Breast epithelium (tissue), 4 donors: Measurements from ENCODE around the gene ELF4. TPM values are rescaled to one million over a fixed set of nuclear protein-coding genes. Genes with fewer than 3 reads are reported as not detected.
"Not testable (repeated sequence)": the region's sequence is repeated elsewhere in the genome, so short reads cannot be mapped to it uniquely, and the experiment has no call there.

Source experiments
- DNase-seq, 2 donors: peaks; one replicate each; pipeline ENCODE4 v3.0.0-alpha.2; 2019; ENCODE audit warnings: low spot score in 2 of 2
- H3K27ac ChIP-seq, 2 donors: fragments of 200-600 bp; sonication (generic) in 1 of 2; one replicate each; pipeline ENCODE4 v1.5.1; 2016 to 2019; ENCODE audit warnings: mild to moderate bottlenecking in 1 of 2
- H3K27me3 ChIP-seq, 2 donors: fragments of 200-600 bp; sonication (generic) in 1 of 2; one replicate each; pipeline versions ENCODE4 v1.5.1 to v1.6.0; 2017 to 2019; ENCODE audit warnings: control low read depth in 1 of 2, mild to moderate bottlenecking in 1 of 2
- H3K36me3 ChIP-seq: fragments of 200-600 bp; one replicate; pipeline ENCODE4 v1.5.1; 2019
- H3K4me1 ChIP-seq, 2 donors: fragments of 200-600 bp; sonication (generic); one replicate each; pipeline ENCODE4 v1.5.1; 2016 to 2019; ENCODE audit warnings: control low read depth in 1 of 2
- H3K4me3 ChIP-seq, 3 donors: fragments of 200-600 bp; sonication (generic); 1 replicate in 2 of 3; 2 replicates in 1 of 3; pipeline ENCODE4 v1.5.1; 2016 to 2019; ENCODE audit warnings: mild to moderate bottlenecking in 3 of 3, moderate library complexity in 2 of 3
- H3K9me3 ChIP-seq, 2 donors: fragments of 200-600 bp; sonication (generic) in 1 of 2; one replicate each; pipeline ENCODE4 v1.5.1; 2016 to 2019; ENCODE audit warnings: control low read depth in 1 of 2
- POLR2A ChIP-seq: fragments of 450-650 bp; IDR thresholded peaks from one replicate; pipeline ENCODE4 v1.6.1; 2016; ENCODE audit warnings: antibody characterized with exemption, mild to moderate bottlenecking, moderate library complexity
- POLR2AphosphoS5 ChIP-seq, 3 donors: sonication (generic); formaldehyde crosslinking; IDR thresholded peaks; one replicate each; pipeline ENCODE4 v1.6.1; 2017; ENCODE audit warnings: antibody characterized with exemption in 3 of 3
- intact Hi-C: fragments of 100-400 bp; cut with DNase I; formaldehyde crosslinking; loops from one replicate; pipeline ENCODE4 v1.15.1; 2023; ENCODE audit warnings: low total_unique reads
- total RNA-seq, 3 donors: library from RNA; depleted of rRNA; stranded (reverse); fragments of >200 nt; gene quantifications; one replicate each; pipeline ENCODE4 v1.1.0, GENCODE V29; 2016
- TF ChIP-seq, protein P1 (sequence below), 3 donors: fragments of 450-650 bp; IDR thresholded peaks; one replicate each; pipeline ENCODE4 v1.5.1; 2016 to 2017; ENCODE audit warnings: antibody characterized with exemption in 3 of 3, mild to moderate bottlenecking in 3 of 3, moderate library complexity in 3 of 3

Gene ELF4
- total RNA-seq, 3 donors from 2014 or later: 5.3 to 10.7 (median 9.2) TPM

- DNase-seq: no peak
- Histone ChIP-seq H3K27ac (peak overlapping the region; percentile 60 to 83), H3K4me1 (no peaks in the 10 kb centered on the region)
These were observed 10.0 kb upstream of the ELF4 start for GRCh38 chrX:130120321-130120731.

GRCh38 chrX:130119312-130119898 is 9.1 kb upstream of the ELF4 start:
- intact Hi-C loops: no loop called here
- DNase-seq: no peak
- H3K4me3 ChIP-seq: peak overlapping the region in 1 of 3 donors; percentile 35

More at GRCh38 chrX:130120321-130120731, 10.0 kb upstream of the ELF4 start:
- Histone ChIP-seq H3K36me3 (no peaks in the 10 kb centered on the region), H3K9me3 (no peaks in the 10 kb centered on the region), H3K27me3 (peaks cover 0 to 30% of the 10 kb centered on the region in 2 donors), H3K4me3 (peak overlapping the region; percentile 35 to 63 (median 45))
- intact Hi-C loops: no loop called here
- TF ChIP-seq POLR2AphosphoS5 (IDR thresholded peaks at IDR 0.05) (no peak), POLR2A (no peak)
- TF ChIP-seq, protein P1, sequence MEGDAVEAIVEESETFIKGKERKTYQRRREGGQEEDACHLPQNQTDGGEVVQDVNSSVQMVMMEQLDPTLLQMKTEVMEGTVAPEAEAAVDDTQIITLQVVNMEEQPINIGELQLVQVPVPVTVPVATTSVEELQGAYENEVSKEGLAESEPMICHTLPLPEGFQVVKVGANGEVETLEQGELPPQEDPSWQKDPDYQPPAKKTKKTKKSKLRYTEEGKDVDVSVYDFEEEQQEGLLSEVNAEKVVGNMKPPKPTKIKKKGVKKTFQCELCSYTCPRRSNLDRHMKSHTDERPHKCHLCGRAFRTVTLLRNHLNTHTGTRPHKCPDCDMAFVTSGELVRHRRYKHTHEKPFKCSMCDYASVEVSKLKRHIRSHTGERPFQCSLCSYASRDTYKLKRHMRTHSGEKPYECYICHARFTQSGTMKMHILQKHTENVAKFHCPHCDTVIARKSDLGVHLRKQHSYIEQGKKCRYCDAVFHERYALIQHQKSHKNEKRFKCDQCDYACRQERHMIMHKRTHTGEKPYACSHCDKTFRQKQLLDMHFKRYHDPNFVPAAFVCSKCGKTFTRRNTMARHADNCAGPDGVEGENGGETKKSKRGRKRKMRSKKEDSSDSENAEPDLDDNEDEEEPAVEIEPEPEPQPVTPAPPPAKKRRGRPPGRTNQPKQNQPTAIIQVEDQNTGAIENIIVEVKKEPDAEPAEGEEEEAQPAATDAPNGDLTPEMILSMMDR (IDR thresholded peaks at IDR 0.05): no peak

DNA sequence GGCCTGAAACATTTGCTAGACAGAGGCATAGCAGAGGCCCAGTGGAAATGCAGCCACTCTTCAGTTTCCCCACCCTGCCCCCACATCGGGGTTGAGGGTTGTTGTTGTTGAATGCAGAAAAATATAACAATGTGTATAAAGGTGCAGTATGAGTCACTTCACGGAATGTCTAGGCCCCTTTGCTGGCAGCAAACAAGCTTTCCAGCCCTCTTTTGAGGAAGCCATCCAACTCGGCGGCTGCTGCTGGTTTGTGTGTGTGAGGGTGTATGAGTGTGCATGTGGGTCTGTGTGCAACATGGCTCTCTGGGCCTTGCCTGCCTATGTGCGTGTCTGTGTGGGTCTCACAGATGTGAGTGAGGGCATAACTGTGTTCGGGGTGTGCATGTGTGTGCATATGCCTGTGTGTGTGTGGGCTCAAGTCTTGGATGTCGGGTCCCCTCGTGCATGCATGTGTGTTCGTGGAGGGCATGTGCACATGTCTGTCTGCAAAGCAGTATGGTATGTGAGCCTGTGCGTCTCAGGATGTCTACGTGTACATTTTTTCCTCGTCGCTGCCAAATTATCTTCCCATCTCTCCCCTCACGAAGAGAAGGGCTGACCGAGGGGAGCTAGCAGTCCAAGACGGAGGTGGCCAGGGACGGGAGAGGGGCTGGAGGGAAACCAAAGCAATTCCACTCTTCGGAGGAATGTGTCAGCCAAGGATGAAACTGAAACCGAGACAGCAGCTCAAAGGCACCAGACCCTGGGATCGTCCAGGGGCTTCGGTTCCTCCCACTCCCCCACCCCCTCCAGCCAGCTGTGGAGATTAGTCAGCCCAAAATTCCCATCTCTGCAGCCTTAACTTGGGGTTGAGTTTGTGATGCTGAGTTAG is 8.4 kb upstream of the ELF4 start:
- Histone ChIP-seq H3K36me3 (no peaks in the 10 kb centered on the region), H3K27me3 (peaks cover 0 to 39% of the 10 kb centered on the region in 2 donors), H3K27ac (peak overlapping the region; percentile 25 to 66), H3K4me3 (peak overlapping the region in 1 of 3 donors; percentile 35), H3K4me1 (no peaks in the 10 kb centered on the region), H3K9me3 (no peaks in the 10 kb centered on the region)
- intact Hi-C loops: no loop called here
- no peak for TF ChIP-seq POLR2AphosphoS5 (IDR thresholded peaks at IDR 0.05)
- TF ChIP-seq, protein P1 (IDR thresholded peaks at IDR 0.05): no peak
- DNase-seq: no peak

More at GRCh38 chrX:130119312-130119898, 9.1 kb upstream of the ELF4 start:
- H3K27me3 ChIP-seq: peaks cover 0 to 34% of the 10 kb centered on the region in 2 donors
- H3K36me3 ChIP-seq: no peaks in the 10 kb centered on the region
- peak overlapping the region in 1 of 2 donors; percentile 66 for H3K27ac ChIP-seq
- no peaks in the 10 kb centered on the region for H3K4me1 ChIP-seq
- no peaks in the 10 kb centered on the region for H3K9me3 ChIP-seq
- TF ChIP-seq POLR2AphosphoS5 (IDR thresholded peaks at IDR 0.05): no peak
- TF ChIP-seq, protein P1 (IDR thresholded peaks at IDR 0.05): no peak
- no peak for TF ChIP-seq POLR2A

DNA sequence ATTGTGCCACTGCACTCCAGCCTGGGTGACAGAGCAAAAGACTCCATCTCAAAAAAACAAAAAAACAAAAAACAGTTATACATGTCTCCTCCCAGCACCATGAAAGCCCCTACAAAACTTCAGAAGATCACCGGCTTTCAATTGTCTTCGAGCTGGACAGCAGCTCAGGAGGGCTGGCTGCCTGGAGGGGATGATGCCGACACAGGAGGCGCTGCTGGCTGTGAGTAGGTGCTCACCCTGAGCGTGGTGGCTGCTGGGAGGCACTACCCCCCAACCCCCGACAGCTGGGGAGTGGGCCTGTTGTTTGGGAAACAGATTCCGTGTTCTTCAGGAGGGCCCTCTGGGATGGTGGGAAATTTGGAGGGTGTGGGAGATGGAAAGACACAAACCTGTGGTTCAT is 6.9 kb upstream of the ELF4 start:
- intact Hi-C loops: no loop called here
- no peak overlapping the region for H3K27ac ChIP-seq

GRCh38 chrX:130115119-130115885 is 5.0 kb upstream of the ELF4 start:
- DNase-seq, H3K9me3 ChIP-seq, H3K4me1 ChIP-seq, H3K27ac ChIP-seq, intact Hi-C loops, H3K36me3 ChIP-seq, H3K4me3 ChIP-seq: not testable (repeated sequence)
- H3K27me3 ChIP-seq: peaks cover 0 to 22% of the 10 kb centered on the region in 2 donors

More for the DNA sequence above, 6.9 kb upstream of the ELF4 start:
- Histone ChIP-seq H3K4me1 (no peaks in the 10 kb centered on the region), H3K27me3 (peaks cover 0 to 30% of the 10 kb centered on the region in 2 donors), H3K9me3 (no peaks in the 10 kb centered on the region), H3K4me3 (no peak overlapping the region), H3K36me3 (no peaks in the 10 kb centered on the region)
- DNase-seq: no peak
- no peak for TF ChIP-seq POLR2AphosphoS5 (IDR thresholded peaks at IDR 0.05)
- no peak for TF ChIP-seq POLR2A
- TF ChIP-seq, protein P1 (IDR thresholded peaks at IDR 0.05): no peak
